Measurements from ENCODE around the gene NAPG. TPM values are rescaled to one million over a fixed set of nuclear protein-coding genes. Genes with fewer than 3 reads are reported as not detected.

NAPG gene
- total RNA-seq, 4 donors from 2014 or later, result 47.5 to 56.4 (median 53.1) TPM

- Histone ChIP-seq H3K27me3 (no peaks in the 10 kb centered on the region), H3K27ac (no peak overlapping the region), H3K4me1 (no peaks in the 10 kb centered on the region), H3K9me3 (no peaks in the 10 kb centered on the region), H3K4me3 (replicated peaks in 1 of 3) (no peak overlapping the region), H3K36me3 (no peaks in the 10 kb centered on the region)
- intact Hi-C loops (cut with DNase I), result loop anchor here (10.0 kb wide), 1 partner anchor 59 kb away; the partner anchor contains the start of gene APCDD1
- no peak for DNase-seq
- WGBS, 2 donors, result 74 to 79% methylated on average over 3 of the region's 3 CpGs
- TF ChIP-seq POLR2A (IDR thresholded peaks at IDR 0.05) (no peak), CTCF (IDR thresholded peaks at IDR 0.05) (no peak)
Measured at GRCh38 chr18:10514082-10514481, 11.7 kb upstream of the NAPG start.

GRCh38 chr18:10514601-10515000 lies 11.2 kb upstream of the NAPG start:
- no peaks in the 10 kb centered on the region for H3K36me3 ChIP-seq
- DNase-seq, result no peak
- no peaks in the 10 kb centered on the region for H3K4me1 ChIP-seq
- H3K27me3 ChIP-seq, result no peaks in the 10 kb centered on the region
- intact Hi-C loops (cut with DNase I), result loop anchor here (10.0 kb wide), 1 partner anchor 60 kb away; the partner anchor contains the start of gene APCDD1
- TF ChIP-seq CTCF (IDR thresholded peaks at IDR 0.05), result no peak
- no peak for TF ChIP-seq POLR2A (IDR thresholded peaks at IDR 0.05)
- no peak overlapping the region for H3K27ac ChIP-seq
- H3K4me3 ChIP-seq (replicated peaks in 1 of 3), result no peak overlapping the region
- no peaks in the 10 kb centered on the region for H3K9me3 ChIP-seq

- H3K27ac ChIP-seq, result no peak overlapping the region
- H3K27me3 ChIP-seq, result no peaks in the 10 kb centered on the region
- 57 to 62% methylated on average over 4 of the region's 4 CpGs for WGBS, 2 donors
- DNase-seq, result no peak
- H3K4me1 ChIP-seq, result peaks cover 0 to 3% of the 10 kb centered on the region in 2 donors
- H3K36me3 ChIP-seq, result no peaks in the 10 kb centered on the region
- intact Hi-C loops (cut with DNase I), result loop anchor here (10.0 kb wide), 1 partner anchor 61 kb away; the partner anchor contains the start of gene APCDD1
- H3K9me3 ChIP-seq, result no peaks in the 10 kb centered on the region
- H3K4me3 ChIP-seq (replicated peaks in 1 of 3), result no peak overlapping the region
- TF ChIP-seq CTCF (IDR thresholded peaks at IDR 0.05) (no peak), POLR2A (IDR thresholded peaks at IDR 0.05) (no peak)
Measured at GRCh38 chr18:10515456-10515855, 10.4 kb upstream of the NAPG start.

- Histone ChIP-seq H3K36me3 (no peaks in the 10 kb centered on the region), H3K4me3 (replicated peaks in 1 of 3) (no peak overlapping the region), H3K27me3 (no peaks in the 10 kb centered on the region), H3K27ac (no peak overlapping the region), H3K9me3 (no peaks in the 10 kb centered on the region), H3K4me1 (peaks cover 0 to 3% of the 10 kb centered on the region in 2 donors)
- no peak for DNase-seq
- WGBS, 2 donors, result 90 to 91% methylated on average over 2 of the region's 2 CpGs
- TF ChIP-seq POLR2A (IDR thresholded peaks at IDR 0.05), result no peak
- no peak for TF ChIP-seq CTCF (IDR thresholded peaks at IDR 0.05)
- intact Hi-C loops (cut with DNase I), result loop anchor here (10.0 kb wide), 1 partner anchor 61 kb away; the partner anchor contains the start of gene APCDD1
Measured at GRCh38 chr18:10516078-10516477, 9.7 kb upstream of the NAPG start.

- Histone ChIP-seq H3K27ac (no peak overlapping the region), H3K4me3 (replicated peaks in 1 of 3) (no peak overlapping the region), H3K36me3 (no peaks in the 10 kb centered on the region), H3K27me3 (no peaks in the 10 kb centered on the region), H3K9me3 (no peaks in the 10 kb centered on the region), H3K4me1 (peaks cover 0 to 3% of the 10 kb centered on the region in 2 donors)
- intact Hi-C loops (cut with DNase I), result loop anchor here (10.0 kb wide), 1 partner anchor 64 kb away; the partner anchor contains the start of gene APCDD1
- DNase-seq, result peak in 1 of 2 donors; percentile 11
- TF ChIP-seq CTCF (IDR thresholded peaks at IDR 0.05) (no peak), POLR2A (IDR thresholded peaks at IDR 0.05) (no peak)
- 54 to 55% methylated on average over 12 of the region's 12 CpGs for WGBS, 2 donors
Measured at GRCh38 chr18:10518595-10519255, 7.1 kb upstream of the NAPG start.
